ENCODE results near the gene HJURP. TPM values are rescaled to one million over a fixed set of nuclear protein-coding genes. Genes with fewer than 3 reads are reported as not detected.
"Not testable (repeated sequence)": the region's sequence is repeated elsewhere in the genome, so short reads cannot be mapped to it uniquely, and the experiment has no call there.

Gene HJURP, protein sequence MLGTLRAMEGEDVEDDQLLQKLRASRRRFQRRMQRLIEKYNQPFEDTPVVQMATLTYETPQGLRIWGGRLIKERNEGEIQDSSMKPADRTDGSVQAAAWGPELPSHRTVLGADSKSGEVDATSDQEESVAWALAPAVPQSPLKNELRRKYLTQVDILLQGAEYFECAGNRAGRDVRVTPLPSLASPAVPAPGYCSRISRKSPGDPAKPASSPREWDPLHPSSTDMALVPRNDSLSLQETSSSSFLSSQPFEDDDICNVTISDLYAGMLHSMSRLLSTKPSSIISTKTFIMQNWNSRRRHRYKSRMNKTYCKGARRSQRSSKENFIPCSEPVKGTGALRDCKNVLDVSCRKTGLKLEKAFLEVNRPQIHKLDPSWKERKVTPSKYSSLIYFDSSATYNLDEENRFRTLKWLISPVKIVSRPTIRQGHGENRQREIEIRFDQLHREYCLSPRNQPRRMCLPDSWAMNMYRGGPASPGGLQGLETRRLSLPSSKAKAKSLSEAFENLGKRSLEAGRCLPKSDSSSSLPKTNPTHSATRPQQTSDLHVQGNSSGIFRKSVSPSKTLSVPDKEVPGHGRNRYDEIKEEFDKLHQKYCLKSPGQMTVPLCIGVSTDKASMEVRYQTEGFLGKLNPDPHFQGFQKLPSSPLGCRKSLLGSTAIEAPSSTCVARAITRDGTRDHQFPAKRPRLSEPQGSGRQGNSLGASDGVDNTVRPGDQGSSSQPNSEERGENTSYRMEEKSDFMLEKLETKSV
- total RNA-seq, result under 1 TPM; 0.16 to 0.37 TPM

DNA sequence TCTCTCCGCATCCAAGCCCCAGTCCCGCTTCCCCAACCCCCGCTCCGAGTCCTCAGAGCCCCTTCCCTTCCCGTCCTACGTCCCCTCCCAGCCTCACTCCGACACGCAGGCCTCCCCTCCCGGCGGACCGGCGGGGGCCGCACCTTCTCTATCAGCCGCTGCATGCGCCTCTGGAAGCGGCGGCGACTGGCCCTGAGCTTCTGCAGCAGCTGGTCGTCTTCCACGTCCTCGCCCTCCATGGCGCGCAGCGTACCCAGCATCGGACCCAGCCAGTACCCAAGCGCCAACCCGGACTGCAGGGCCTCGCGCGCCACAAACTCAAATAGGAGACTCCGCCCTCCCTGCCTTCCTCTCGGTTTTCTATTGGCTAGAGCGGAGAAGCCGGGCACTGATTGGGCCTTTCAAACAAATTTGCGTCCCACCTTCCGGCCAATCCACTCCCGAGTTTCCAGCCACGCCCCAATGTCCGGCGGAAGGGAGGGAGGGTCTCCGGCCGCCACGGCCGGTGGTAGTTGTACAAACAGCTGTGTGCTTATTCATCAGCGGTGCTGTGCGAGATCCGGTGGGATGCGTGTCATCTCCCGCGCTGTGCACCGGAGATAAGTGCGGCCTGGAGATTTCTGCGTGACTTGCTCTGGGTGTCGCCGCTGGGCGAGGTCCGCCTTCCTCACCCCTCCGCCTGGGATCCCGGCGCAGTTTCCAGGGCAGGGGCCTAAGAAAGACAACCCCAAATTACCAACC lies at the start of gene HJURP:
Gene HJURP (minus strand): TSS at position 295 of the 741 bp plus-strand sequence. CDS start 35 bp downstream, at position 260.
- Histone ChIP-seq H3K4me3 (peak within 1 kb of the TSS; percentile 59 to 73), H3K27me3 (no peaks in the 10 kb centered on the region), H3K27ac (peak within 1 kb of the TSS; percentile 53 to 58), H3K36me3 (no peaks in the 10 kb centered on the region), H3K4me1 (peaks cover 0 to 11% of the 10 kb centered on the region in 2 donors), H3K9me3 (no peaks in the 10 kb centered on the region)
- TF ChIP-seq, protein P1, sequence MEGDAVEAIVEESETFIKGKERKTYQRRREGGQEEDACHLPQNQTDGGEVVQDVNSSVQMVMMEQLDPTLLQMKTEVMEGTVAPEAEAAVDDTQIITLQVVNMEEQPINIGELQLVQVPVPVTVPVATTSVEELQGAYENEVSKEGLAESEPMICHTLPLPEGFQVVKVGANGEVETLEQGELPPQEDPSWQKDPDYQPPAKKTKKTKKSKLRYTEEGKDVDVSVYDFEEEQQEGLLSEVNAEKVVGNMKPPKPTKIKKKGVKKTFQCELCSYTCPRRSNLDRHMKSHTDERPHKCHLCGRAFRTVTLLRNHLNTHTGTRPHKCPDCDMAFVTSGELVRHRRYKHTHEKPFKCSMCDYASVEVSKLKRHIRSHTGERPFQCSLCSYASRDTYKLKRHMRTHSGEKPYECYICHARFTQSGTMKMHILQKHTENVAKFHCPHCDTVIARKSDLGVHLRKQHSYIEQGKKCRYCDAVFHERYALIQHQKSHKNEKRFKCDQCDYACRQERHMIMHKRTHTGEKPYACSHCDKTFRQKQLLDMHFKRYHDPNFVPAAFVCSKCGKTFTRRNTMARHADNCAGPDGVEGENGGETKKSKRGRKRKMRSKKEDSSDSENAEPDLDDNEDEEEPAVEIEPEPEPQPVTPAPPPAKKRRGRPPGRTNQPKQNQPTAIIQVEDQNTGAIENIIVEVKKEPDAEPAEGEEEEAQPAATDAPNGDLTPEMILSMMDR (IDR thresholded peaks at IDR 0.05), result no peak
- DNase-seq (ENCODE audit: low spot score), result peak; percentile 95

DNA sequence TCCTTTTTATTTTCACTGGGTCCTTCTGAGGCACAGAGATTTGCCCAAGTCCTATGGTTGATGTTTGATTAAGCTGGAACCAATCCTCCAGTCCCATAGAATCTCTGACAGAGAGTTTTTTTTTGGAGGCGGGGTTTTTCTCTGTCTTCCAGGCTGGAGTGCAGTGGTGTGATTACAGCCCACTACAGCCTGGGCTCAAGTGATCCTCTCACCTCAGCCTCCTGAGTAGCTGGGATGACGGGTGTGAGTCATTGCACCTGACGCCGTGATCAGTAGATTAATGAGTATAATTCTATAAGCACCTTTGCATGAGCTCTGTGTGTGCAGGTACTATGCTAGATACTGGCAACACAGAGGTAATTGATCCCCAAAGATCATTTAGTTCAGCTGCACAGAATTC lies 47.5 kb upstream of the HJURP start:
- no peaks in the 10 kb centered on the region for H3K9me3 ChIP-seq
- TF ChIP-seq, protein P1 (IDR thresholded peaks at IDR 0.05), result no peak
- DNase-seq (ENCODE audit: low spot score), result no peak

DNA sequence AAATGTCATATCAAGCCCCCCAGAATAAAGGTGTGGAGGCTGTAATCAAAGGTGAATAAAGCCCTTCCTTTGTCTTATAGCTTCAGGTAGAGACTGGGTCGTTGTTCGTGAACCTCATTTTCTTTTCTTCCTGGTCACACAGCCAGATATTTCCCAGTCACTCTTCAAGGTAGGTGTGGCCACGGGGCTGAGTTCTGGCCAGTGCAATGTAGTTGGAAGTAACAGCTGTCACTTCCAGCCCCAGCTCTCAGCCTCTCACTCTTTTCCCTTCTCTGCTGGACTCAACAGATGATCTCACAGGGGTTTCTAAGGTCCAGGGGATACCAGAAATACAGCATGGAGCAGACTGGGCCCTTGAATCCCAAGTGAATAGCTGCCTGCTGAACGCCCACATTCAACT lies 47.0 kb upstream of the HJURP start:
- Histone ChIP-seq H3K36me3 (no peaks in the 10 kb centered on the region), H3K27ac (no peak overlapping the region), H3K4me1 (no peaks in the 10 kb centered on the region), H3K9me3 (no peaks in the 10 kb centered on the region), H3K27me3 (no peaks in the 10 kb centered on the region), H3K4me3 (no peak overlapping the region)
- no peak for DNase-seq (ENCODE audit: low spot score)
- TF ChIP-seq, protein P1 (IDR thresholded peaks at IDR 0.05), result no peak

More for the DNA sequence above, 47.5 kb upstream of the HJURP start:
- Histone ChIP-seq H3K27me3 (no peaks in the 10 kb centered on the region), H3K4me1 (no peaks in the 10 kb centered on the region), H3K27ac (no peak overlapping the region), H3K4me3 (no peak overlapping the region), H3K36me3 (no peaks in the 10 kb centered on the region)

DNA sequence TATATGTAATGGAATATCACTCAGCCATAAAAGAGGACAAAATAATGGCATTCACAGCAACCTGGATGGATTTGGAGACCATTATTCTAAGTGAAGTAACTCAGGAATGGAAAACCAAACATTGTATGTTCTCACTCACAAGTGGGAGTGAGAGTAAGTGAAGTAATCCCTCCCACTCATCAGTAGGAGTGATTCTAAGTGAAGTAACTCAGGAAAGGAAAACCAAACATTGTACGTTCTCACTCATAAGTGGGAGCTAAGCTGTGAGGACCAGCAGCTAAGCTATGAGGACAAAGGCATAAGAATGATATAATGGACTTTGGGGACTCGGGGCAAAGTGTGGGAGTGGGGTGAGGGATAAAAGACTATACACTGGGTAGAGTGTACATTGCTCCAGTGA lies 41.9 kb upstream of the HJURP start:
- not testable (repeated sequence) for H3K4me3 ChIP-seq; DNase-seq (ENCODE audit: low spot score); H3K36me3 ChIP-seq; H3K27ac ChIP-seq; H3K27me3 ChIP-seq; H3K9me3 ChIP-seq; H3K4me1 ChIP-seq

DNA sequence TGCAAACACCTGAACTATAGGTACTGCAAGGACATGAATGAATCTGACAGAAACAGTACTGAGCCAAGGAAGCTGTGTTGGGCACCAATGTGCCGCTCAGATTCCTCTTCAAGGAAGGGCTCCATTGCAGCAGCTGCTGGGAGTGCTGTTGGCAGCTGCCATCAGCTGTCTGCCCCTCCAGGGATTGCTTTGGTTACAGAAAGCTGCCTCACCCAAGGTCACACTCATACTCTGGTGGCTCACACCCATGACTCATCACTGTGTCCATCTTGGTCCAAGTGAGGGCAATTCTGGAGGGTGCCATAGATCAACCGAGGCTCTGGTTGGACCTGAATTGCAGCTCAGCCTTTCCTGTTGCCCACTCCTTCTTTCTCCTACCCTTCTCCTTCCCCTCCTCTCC lies 38.5 kb upstream of the HJURP start:
- Histone ChIP-seq H3K36me3 (no peaks in the 10 kb centered on the region), H3K4me1 (no peaks in the 10 kb centered on the region), H3K27ac (no peak overlapping the region), H3K4me3 (no peak overlapping the region), H3K27me3 (no peaks in the 10 kb centered on the region), H3K9me3 (no peaks in the 10 kb centered on the region)
- TF ChIP-seq, protein P1 (IDR thresholded peaks at IDR 0.05), result no peak
- DNase-seq (ENCODE audit: low spot score), result no peak

DNA sequence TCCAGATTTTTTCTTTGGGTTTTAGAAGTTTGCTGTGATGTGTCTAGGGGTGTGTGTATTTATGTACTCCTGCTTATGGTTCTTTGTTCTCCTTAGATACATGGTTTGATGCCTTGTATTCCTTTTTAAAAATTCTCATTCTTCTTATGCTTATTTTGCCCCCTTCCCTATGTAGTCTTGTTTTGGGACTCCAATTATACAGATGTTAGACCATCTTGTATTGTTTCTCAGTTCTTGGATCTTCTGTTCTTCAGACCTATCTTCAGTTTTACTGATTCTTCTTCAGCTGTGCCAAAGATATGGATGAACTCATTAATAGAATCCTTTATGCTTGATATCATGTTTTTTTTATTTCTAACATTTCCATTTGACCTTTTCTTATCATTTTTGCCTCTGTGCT lies 28.0 kb upstream of the HJURP start:
- Histone ChIP-seq H3K4me1 (no peaks in the 10 kb centered on the region), H3K27ac (no peak overlapping the region), H3K27me3 (no peaks in the 10 kb centered on the region), H3K9me3 (peaks cover 0 to 37% of the 10 kb centered on the region in 2 donors), H3K36me3 (no peaks in the 10 kb centered on the region), H3K4me3 (no peak overlapping the region)
- no peak for DNase-seq (ENCODE audit: low spot score)
- TF ChIP-seq, protein P1 (IDR thresholded peaks at IDR 0.05), result no peak

DNA sequence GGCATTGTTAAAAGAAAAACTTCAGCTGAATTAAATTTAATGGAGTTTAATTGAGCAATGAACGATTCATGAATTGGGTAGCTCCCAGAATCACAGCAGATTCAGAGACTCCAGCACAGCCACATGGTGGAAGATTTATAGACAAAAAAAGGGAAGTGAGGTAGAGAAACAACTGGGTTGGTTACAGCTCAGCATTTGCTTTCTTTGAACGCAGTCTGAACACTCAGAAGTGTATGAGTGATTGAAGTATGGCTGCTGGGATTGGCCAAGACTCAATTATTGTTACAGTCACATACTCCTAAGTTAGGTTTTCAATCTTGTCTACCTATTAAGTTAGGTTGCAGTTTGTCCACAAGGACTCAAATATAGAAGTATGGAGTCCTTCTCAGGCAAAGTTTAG lies 17.8 kb upstream of the HJURP start:
- not testable (repeated sequence) for H3K27me3 ChIP-seq

More for the DNA sequence above, 17.8 kb upstream of the HJURP start:
- not testable (repeated sequence) for H3K4me3 ChIP-seq; H3K4me1 ChIP-seq; H3K27ac ChIP-seq; DNase-seq (ENCODE audit: low spot score); H3K36me3 ChIP-seq
- H3K9me3 ChIP-seq, result peaks cover 0 to 24% of the 10 kb centered on the region in 2 donors
